PC-9 (cell line): Measurements from ENCODE around the gene CDC7. TPM values are rescaled to one million over a fixed set of nuclear protein-coding genes. Genes with fewer than 3 reads are reported as not detected.

ENCODE experiments used
- BruUV-seq: library from RNA; stranded (reverse); fragments of 400-500 nt; replicated peaks from 2 replicates; lab custom pipeline; 2021; lab: Mats Ljungman, UMichigan
- CTCF ChIA-PET: fragments of 300-600 bp; sonication (Branson Sonifier 250); formaldehyde crosslinking; loops from one replicate; lab custom pipeline; 2022; ENCODE audit warnings: antibody characterized with exemption; lab: Charles Lee
- POLR2A ChIA-PET: fragments of 300-600 bp; sonication (Branson Sonifier 250); formaldehyde crosslinking; loops from one replicate; lab custom pipeline; 2022; ENCODE audit warnings: antibody characterized with exemption; ENCODE audit not compliant: unreplicated experiment; lab: Charles Lee
- DNase-seq, 2 experiments: peaks; one replicate each; pipeline versions ENCODE4 v3.0.0 to v3.0.0-alpha.2; 2015 to 2022; ENCODE audit warnings: mixed read lengths in 1 of 2
- H2AFZ ChIP-seq: fragments of 200-600 bp; sonication (generic); 2 replicates; pipeline ENCODE4 v1.8.1; 2017; ENCODE audit warnings: antibody characterized with exemption
- H3F3A ChIP-seq: fragments of 200-600 bp; sonication (generic); 2 replicates; pipeline ENCODE4 v1.8.1; 2017; ENCODE audit warnings: antibody characterized with exemption, mild to moderate bottlenecking, low read depth; ENCODE audit not compliant: insufficient read depth
- H3K27ac ChIP-seq: fragments of 200-600 bp; sonication (generic); 2 replicates; pipeline ENCODE4 v1.6.1; 2016; ENCODE audit warnings: mixed run types
- H3K27me3 ChIP-seq: fragments of 200-600 bp; sonication (generic); 2 replicates; pipeline ENCODE4 v1.6.1; 2016; ENCODE audit warnings: low read depth, mixed run types; ENCODE audit not compliant: insufficient read depth
- H3K36me3 ChIP-seq: fragments of 200-600 bp; sonication (generic); 2 replicates; pipeline ENCODE4 v1.6.1; 2016; ENCODE audit warnings: low read depth, mixed run types
- H3K4me1 ChIP-seq: fragments of 200-600 bp; sonication (generic); replicated peaks from 2 replicates; pipeline ENCODE4 v1.6.1; 2016; ENCODE audit warnings: mixed run types; ENCODE audit not compliant: insufficient read depth
- H3K4me2 ChIP-seq: fragments of 200-600 bp; sonication (generic); 2 replicates; pipeline ENCODE4 v1.6.1; 2017; ENCODE audit warnings: mixed run types
- H3K4me3 ChIP-seq: fragments of 200-600 bp; sonication (generic); 2 replicates; pipeline ENCODE4 v1.6.1; 2016; ENCODE audit warnings: mixed run types
- H3K79me2 ChIP-seq: fragments of 200-600 bp; sonication (generic); 2 replicates; pipeline ENCODE4 v1.6.1; 2017; ENCODE audit warnings: low read depth, mixed run types
- H3K9me2 ChIP-seq: fragments of 200-600 bp; sonication (generic); 2 replicates; pipeline ENCODE4 v1.8.1; 2017; ENCODE audit warnings: mild to moderate bottlenecking; ENCODE audit not compliant: insufficient read depth
- H3K9me3 ChIP-seq: fragments of 200-600 bp; sonication (generic); 2 replicates; pipeline ENCODE4 v1.8.1; 2016; ENCODE audit warnings: low read depth; ENCODE audit not compliant: insufficient read depth
- H4K20me1 ChIP-seq: fragments of 200-600 bp; sonication (generic); 2 replicates; pipeline ENCODE4 v1.8.1; 2017; ENCODE audit not compliant: insufficient read depth
- CTCF ChIP-seq: fragments of 200-600 bp; sonication (generic); conservative IDR thresholded peaks from 2 replicates; pipeline ENCODE4 v1.6.1; 2017; ENCODE audit warnings: mixed run types, antibody characterized with exemption, mild to moderate bottlenecking, moderate library complexity
- EZH2 ChIP-seq: fragments of 200-600 bp; sonication (generic); IDR thresholded peaks from 2 replicates; pipeline ENCODE4 v1.8.0; 2017; ENCODE audit warnings: antibody characterized with exemption, low read depth
- intact Hi-C: fragments of 100-400 bp; cut with micrococcal nuclease; formaldehyde crosslinking; loops from one replicate; pipeline ENCODE4 v1.10.0; 2022; ENCODE audit not compliant: unreplicated experiment
- total RNA-seq: library from RNA; stranded (reverse); gene quantifications from 2 replicates; pipeline ENCODE4 v1.2.3, GENCODE V29; 2021

The CDC7 gene
- total RNA-seq, 1 experiment from 2014 or later, result 13.1 TPM

- Histone ChIP-seq H3K79me2 (no peaks in the 10 kb centered on the region), H2AFZ (peak overlapping the region; percentile 53), H4K20me1 (no peaks in the 10 kb centered on the region), H3K4me3 (no peak overlapping the region), H3K27me3 (no peaks in the 10 kb centered on the region), H3K9me3 (no peaks in the 10 kb centered on the region), H3K36me3 (no peaks in the 10 kb centered on the region), H3K27ac (peak overlapping the region; percentile 2; the same call in 1 of the 2 replicates), H3K4me2 (peak overlapping the region; percentile 4; the same call in 1 of the 2 replicates), H3K9me2 (no peaks in the 10 kb centered on the region), H3F3A (no peaks in the 10 kb centered on the region), H3K4me1 (0 out of 2 replicates have a peak, but pooled peaks cover 5% of the 10 kb centered on the region)
- ChIA-PET CTCF (no interaction called here), POLR2A (no interaction called here)
- TF ChIP-seq EZH2 (no peak), CTCF (no peak)
- no peak for DNase-seq
- intact Hi-C loops, result no loop called here
- BruUV-seq, result no TSS peak
Measured at GRCh38 chr1:91555074-91555730, 54.6 kb downstream of the CDC7 start.

DNA sequence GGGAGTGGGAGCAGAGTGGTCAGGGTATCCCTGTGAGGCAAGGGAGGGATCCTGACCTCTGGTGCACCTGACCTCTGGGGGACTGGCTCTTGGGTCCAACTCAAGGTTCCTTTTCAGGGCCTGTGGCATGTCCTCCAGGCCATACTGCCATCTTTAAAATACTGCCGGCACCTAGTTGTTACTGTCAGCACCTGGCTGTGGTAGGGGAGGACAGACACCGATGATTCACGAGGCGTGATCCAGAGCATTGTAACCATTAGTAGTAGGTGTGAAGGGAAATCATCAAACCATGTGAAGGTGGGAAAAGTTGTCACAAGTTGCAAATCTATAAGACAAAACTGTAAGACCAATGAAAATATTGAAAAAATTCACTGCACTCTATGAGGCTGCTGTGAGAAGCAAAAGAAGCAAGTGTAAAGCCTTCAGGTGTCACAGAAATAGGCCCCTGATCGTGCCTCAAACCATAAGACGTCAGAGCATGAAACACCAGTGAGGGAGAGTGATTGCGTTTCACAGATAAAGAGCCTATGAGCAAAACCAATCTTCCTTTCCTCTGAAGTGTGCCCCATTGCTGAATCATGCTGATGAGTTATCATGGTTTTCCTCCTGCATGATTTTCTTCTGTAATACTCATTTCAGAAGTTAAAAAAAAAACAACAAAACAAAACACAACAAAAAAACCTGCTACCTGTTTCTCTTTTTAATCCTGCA lies 55.3 kb downstream of the CDC7 start:
- no peaks in the 10 kb centered on the region for H3K36me3 ChIP-seq
- no peak overlapping the region for H3K4me2 ChIP-seq
- H3K27me3 ChIP-seq, result no peaks in the 10 kb centered on the region
- TSS peak; percentile 49 for BruUV-seq
- 0 out of 2 replicates have a peak overlapping the region, but pooled peaks have one; percentile 0 for H2AFZ ChIP-seq
- no peaks in the 10 kb centered on the region for H4K20me1 ChIP-seq
- no peaks in the 10 kb centered on the region for H3K9me3 ChIP-seq
- H3K9me2 ChIP-seq, result no peaks in the 10 kb centered on the region
- ChIA-PET CTCF (no interaction called here), POLR2A (no interaction called here)
- intact Hi-C loops, result no loop called here
- TF ChIP-seq CTCF (no peak), EZH2 (no peak)
- no peak for DNase-seq
- no peaks in the 10 kb centered on the region for H3K79me2 ChIP-seq
- H3K4me3 ChIP-seq, result no peak overlapping the region
- no peaks in the 10 kb centered on the region for H3F3A ChIP-seq
- peak overlapping the region; percentile 2; the same call in 1 of the 2 replicates for H3K27ac ChIP-seq
- H3K4me1 ChIP-seq, result 0 out of 2 replicates have a peak, but pooled peaks cover 5% of the 10 kb centered on the region

DNA sequence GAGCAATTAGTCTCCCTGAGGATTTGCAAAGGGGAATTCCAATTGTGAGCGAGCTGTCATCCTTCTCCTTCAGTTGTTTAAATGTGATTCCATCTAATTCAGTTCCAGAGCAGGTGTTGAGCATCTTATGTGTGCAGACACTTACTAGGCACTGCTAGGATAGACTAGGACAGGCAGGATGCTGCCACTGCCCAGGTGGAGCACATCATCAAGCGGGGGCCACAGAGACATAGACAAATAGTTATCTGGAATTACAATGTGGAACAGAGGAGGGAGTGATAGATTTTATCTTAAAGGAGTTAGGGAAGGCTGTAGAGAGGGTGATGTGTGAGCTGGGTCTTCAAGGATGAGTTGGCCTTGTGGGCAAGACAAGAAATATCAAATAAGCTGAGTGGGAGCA lies 55.9 kb downstream of the CDC7 start:
- H3K4me1 ChIP-seq, result 0 out of 2 replicates have a peak, but pooled peaks cover 5% of the 10 kb centered on the region
- no peaks in the 10 kb centered on the region for H3F3A ChIP-seq
- 0 out of 2 replicates have a peak overlapping the region, but pooled peaks have one; percentile 2 for H3K27ac ChIP-seq
- H3K27me3 ChIP-seq, result no peaks in the 10 kb centered on the region
- H3K9me3 ChIP-seq, result no peaks in the 10 kb centered on the region
- no peaks in the 10 kb centered on the region for H3K9me2 ChIP-seq
- POLR2A ChIA-PET, result interaction anchor here (0.6 kb wide), 1 partner anchor 9 kb away, joined by 3 read pairs; no protein-coding TSS in a partner anchor
- no peaks in the 10 kb centered on the region for H4K20me1 ChIP-seq
- H3K4me2 ChIP-seq, result no peak overlapping the region
- DNase-seq, result no peak
- intact Hi-C loops, result no loop called here
- CTCF ChIA-PET, result no interaction called here
- H3K4me3 ChIP-seq, result no peak overlapping the region
- no peaks in the 10 kb centered on the region for H3K36me3 ChIP-seq
- no peaks in the 10 kb centered on the region for H3K79me2 ChIP-seq
- no TSS peak for BruUV-seq
- 0 out of 2 replicates have a peak overlapping the region, but pooled peaks have one; percentile 0 for H2AFZ ChIP-seq
- TF ChIP-seq EZH2 (no peak), CTCF (no peak)
